NCI-H1417 treated with DMSO at 0.1 percent for 48 hours (cell line): ENCODE data around the gene GALNT16.

ENCODE experiments used
- DNase-seq: peaks from one replicate; lab custom pipeline; 2025; lab: John Stamatoyannopoulos, UW

The GALNT16 gene

DNA sequence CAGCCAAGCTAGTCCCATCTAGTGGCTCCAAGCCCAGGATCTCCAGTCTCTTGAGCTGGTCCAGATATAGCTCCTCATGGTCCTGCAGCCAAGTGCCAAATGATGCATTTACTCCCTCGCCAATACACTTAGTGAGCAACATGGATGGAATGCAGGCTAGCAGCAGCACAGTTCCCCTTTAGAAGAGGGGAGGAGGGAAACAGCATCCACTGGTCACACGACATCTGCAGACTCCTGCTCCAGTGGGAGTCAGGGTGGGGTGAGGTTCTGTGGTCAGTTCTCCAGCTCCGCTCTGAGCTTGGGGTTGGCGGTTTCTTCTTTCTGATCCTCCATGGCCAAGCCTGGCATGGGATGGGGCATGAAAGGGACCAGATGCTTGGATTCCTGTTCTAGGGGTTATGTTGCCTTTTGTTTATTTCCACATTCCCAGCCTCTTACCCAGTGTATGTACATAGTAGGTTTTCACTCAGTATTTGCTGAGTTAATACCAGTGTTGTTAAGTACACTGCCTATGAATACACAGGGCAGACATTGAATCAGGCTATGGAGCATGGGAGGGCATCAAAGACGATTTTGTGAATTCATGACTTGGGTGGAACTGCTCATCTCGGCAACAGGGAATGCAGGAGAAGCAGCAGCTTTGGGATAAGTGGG lies 57.3 kb downstream of the GALNT16 start:
- no peak for DNase-seq

DNA sequence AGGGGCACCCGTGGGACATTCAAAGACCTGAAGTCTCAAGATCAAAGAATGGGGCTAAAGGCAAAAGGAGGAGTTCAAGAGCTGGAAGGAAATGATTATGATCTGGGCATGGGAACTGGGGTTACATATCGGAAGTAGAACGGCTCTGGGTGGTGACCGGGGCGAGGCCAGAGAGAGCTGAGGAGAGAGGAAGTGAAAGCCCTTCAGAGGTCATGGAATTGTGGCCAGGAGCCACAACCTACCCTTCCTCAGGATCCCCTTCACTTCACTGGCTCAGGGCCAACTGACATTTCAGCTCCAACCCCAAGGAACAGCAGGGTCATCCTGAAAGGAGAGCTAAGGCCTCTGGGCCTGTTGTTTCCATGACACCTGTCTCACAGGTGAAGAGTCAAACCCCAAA lies 57.8 kb downstream of the GALNT16 start:
- no peak for DNase-seq

DNA sequence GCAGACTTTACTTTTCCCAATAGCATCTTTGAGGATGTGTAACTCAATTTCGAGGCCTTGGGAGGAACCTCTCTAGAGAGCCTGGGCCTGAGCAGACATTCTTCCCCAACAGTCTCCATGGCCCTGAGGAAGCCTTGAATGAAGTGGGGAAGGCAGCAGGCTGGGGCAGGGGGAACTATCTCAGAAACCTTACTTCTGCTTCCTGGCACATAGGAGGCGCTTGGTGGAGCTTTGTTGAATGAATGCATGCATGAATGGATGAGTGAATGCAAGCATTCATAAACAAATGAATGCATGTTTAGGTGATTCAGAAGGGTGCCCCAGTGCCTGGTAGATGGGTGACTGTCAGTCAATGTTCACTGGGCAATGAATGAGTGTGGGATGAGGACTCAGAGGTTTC lies 58.3 kb downstream of the GALNT16 start:
- no peak for DNase-seq

DNA sequence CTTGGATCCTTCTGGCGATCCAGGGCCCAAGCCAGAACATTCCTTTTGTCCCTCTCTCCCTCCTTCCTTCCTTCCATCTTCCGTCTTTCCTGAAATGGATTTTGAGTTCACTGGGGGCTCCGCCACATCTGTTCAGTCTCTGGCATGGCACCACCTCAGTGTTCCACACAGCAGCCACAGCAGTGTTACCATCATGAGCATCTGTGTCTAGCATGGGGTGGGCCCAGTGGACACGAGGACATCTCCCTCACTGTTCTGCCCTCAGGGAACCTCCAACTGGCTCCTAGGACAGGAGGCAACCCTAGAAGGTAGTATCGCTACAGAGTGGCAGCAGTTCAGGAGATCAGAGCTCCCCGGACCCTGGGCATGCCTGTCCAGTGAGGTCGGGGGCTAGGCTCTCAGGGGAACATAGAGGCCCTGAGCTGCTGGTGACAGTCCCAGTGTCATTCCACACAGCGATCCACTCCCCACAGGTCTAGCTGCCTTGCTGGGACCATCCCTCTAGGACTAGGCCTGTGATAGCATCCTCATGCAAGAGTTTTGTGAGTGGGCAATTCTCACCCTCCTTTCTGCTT lies 59.0 kb downstream of the GALNT16 start:
- no peak for DNase-seq

DNA sequence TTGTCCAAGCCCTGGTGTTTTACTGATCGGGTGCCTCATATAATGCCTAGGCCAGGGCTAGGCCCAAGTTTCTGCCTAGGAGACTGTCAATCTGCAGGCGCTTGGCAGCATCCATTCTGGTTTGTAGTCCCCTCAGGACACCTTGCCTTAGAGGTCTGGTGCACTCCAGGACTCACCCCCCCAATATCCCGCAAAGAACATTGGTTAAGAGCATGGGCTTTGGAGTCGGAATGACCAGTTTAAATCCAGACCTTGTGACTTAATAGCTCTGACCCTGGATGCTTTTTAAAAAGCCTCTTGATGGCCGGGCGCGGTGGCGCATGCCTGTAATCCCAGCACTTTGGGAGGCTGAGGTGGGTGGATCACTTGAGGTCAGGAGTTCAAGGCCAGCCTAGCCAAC lies 60.0 kb downstream of the GALNT16 start:
- DNase-seq = no peak

DNA sequence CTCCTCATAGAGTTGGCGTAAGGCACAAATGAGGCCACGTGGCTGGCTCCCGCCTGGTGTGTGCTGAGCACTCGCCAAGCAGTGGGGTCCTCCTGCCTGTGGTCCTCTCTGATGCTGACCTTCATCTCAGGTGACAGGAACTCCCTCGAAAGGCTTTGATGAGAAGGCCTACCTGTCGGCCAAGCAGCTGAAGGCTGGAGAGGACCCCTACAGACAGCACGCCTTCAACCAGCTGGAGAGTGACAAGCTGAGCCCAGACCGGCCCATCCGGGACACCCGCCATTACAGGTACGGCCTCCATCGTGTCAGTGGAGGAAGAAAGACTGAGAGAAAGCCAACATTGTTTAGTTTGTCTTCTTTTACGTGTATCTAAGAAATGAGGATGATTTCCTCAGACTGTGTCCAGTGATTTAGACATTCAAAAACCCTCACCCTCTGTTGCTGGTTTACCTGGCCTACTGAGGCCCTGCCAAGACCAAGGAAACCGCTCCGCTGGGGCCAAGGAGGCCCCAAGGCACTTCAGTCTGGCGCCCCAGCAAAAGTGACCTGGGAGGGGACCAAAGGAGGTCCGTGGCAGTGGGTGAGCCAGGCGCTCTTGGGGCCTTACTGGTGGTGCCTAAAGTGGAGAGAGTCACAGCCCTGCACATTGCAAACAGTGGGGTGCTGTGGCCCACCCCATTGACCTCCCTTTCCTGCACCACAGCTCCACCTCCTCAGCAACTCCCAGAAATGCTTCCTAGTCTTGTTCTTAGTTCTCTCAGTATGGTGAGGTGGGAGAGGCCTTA lies 60.8 kb downstream of the GALNT16 start:
- no peak for DNase-seq

DNA sequence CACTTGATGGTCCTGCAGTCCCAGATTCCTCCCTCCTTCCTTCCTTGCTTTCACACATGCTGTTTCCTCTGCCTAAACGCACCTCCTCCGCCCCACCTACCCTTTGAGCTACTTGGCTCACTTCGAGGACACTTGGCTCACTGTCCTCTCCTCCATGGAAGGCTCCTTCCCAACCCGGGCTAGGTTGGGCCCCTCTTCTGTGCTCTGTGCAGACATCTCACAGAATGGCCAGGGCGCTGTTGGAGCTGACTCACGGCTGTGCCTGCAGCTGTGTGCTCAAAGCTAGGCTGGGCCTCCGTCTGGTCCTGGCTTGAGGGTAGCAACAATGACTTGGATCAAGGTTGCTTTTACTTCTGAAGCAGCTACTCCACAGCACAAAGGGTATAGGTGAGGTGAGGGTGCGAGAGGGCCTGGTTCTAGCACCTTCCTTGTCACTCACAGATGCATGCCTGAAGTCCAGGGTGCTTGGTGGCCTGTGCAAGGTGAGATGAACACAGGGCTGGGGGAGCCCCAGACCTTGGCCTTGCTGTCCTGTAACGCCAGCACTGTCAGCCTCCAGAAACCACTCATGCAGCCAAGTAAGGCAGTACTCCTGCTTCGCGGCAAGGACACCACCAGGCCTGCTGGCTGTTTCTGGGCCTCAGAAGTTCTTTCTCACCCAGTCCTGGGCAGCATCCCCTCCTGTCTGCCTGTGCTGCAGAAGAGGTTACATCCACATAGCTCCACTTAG lies 61.8 kb downstream of the GALNT16 start:
- DNase-seq = no peak

DNA sequence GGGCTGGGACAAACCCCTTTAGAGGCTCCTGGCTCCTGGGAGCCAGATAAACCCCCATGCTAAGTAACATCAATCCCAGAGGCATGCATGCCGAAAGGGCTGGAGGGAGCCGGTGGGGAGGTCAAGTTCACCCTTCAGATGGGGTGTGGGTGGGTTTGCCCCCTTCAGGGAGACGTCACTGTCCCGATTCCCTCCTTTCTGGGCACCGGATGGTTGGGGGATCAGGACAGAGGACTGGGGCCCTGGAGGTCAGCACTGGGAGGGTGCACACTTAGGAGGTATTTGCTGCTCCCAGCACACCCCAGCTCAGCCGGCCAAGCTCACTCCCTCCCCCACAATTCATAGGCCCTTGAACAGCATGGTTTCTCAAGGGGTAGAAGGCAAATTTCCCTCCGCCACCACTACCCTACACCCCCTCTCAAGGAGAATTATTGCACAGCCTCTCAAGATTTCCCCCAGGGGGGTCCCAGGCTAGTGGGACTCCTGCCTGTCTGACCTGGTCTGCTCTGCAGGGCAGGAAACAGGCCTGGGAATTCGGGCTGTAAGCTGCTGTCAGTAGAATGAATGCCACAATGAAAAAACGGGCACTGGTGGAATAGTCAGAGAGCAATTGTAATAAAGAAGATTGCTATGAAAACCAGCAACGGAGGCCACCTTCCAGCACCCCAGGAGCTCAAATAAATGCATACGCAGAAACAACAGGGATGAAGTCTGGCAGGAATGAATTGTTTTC lies 63.5 kb downstream of the GALNT16 start:
- DNase-seq = no peak

DNA sequence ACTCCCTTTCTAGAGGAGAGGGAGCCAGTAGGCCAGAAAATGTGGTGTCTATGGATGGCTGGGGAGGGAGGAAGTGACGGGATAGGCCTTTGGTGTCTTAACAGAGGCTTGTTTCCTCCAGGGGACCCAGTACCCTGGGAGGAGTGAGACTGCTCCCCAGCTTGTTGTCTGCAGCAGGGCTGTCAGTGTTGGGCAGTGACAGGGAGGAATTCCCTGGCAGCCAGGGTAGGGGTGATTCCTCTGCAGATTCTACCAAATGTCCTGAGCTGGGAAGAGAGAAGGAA lies 64.0 kb downstream of the GALNT16 start:
- no peak for DNase-seq

DNA sequence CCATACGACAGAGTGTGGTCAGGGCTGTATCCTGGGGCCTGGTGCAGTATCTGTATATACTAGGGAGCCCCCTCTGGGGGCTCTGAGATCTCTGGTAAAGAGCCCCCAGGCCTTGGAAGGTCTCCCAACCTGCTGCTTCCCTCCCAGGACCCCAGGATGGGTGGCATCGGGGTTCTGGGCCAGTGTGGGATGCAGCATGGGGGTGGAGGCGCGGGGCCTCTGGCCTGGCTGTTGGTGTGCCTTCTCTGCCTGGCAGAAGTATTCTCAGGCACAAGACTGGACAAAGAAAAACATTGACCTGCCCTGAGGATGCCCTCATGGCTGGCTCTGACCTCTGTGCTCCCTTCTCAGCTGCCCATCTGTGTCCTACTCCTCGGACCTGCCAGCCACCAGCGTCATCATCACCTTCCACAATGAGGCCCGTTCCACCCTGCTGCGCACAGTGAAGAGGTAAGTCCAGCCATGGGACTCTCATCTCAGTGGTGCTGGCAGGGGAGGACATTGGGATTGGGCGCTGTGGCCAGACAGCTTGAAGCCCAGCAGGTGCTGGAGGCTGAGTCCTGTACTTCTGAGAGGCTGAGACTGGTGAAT lies 64.5 kb downstream of the GALNT16 start:
- no peak for DNase-seq

DNA sequence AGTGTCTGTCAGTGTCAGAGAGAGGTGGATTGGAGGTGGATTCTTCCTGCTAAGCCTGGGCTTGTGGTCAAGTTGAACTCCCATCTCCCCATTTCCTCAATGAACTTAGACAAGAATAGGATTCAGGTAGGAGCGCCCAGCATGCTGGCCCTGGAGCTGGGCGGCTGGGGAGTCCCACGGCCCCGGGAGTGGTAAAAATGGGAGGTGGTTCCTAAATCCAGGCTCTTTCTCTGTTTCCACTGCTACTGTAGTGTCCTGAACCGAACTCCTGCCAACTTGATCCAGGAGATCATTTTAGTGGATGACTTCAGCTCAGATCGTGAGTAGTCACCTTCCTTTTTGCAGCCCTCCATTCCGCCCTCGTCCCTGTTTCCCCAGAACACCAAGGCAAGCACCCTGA lies 65.1 kb downstream of the GALNT16 start:
- DNase-seq = no peak

DNA sequence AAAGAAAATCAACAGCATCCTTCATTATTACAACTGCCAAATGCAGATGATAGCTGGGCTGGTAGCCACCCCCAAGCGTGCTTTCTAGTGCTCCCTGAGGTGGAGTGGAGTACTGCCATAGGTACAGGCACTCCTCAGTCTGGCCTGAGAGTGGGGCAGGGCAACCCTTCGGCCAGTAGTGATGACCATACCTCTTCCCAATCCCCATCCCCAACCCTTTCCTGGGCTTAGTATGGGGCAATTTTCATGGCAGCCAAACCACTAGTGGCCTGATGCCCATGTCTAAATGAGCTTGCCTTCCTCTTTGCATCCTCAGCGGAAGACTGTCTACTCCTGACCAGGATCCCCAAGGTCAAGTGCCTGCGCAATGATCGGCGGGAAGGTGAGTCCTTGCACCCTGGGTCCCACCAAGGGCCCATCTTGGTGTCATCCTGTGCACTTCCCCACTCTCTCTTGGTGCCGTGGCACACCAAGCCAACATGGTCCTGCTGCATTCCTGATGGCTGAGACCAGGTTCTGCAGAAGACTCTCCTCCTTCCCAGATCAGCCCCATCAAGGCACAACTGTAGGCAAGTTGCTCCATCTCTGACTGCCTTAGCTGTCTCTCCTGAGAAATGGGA lies 65.8 kb downstream of the GALNT16 start:
- DNase-seq = no peak

DNA sequence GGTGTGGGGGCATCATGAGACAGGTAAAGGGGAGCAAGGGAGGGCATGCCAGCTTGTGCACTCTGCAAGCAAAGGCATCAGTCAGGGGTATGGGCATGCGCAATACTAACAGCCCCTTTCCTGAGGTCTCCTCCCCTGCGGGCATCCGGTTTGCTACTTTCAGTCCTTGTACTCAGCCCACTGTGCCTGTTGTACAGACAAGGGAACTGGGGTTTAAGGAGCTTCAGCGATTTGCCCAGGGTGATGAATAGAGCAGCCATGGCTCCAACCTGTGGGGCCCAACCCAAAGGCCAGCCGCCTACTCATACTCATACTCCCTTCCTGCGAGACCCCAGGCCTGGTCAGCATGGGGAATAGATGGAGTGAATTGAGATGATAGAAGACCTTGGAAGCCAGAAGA lies 66.7 kb downstream of the GALNT16 start:
- DNase-seq = no peak

DNA sequence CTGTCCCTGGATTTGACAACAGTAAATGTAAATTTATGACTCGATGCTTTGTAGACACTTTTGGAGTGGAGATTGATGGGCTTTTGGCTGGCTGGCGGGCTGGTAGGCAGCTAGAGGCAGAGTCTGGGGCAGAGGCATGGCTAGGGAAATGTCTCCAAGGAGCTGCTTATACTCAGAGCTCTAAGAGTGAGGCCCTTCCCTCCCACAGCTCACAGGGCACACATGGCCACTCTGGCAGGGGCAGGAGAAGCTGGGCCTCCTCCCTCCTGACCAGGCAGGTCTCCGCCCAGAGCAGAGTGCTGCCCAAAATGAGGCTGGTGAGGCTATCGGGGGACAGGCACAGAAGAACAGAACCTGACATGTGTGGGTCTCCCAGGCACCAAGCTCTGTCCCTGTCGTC lies 67.5 kb downstream of the GALNT16 start:
- DNase-seq = no peak

DNA sequence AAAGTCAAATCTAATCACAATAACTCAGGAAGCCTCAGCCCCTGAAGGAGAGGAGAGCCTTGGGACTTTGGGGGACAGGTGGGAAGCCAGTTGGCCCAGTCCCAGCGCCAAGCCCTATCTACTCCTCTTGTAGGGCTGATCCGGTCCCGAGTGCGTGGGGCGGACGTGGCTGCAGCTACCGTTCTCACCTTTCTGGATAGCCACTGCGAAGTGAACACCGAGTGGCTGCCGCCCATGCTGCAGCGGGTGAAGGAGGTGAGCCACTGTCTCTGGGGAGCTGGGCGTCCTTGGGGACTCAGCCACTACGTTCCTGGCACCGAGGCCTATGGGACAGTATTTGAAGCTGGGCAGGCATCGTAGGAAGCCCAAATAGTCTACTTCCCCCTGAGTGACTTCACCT lies 68.4 kb downstream of the GALNT16 start:
- no peak for DNase-seq

DNA sequence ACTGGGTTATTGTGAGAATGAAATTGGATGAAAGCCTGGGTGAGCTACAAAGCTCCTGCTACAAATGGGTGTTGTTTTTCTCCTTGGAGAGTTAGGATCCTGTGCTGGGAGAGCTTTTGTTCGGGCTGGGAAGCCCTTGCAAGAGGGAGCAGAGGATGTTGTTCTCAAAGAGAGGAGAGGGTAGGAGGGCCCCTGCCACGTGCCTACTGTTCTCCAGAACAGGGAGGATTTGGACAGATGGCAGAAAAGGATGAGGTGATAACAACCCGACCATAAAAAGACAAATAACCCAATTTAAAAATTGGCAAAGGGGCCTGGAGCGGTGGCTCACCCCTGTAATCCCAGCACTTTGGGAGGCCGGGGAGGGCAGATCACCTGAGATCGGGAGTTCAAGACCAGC lies 68.8 kb downstream of the GALNT16 start:
- DNase-seq = no peak

DNA sequence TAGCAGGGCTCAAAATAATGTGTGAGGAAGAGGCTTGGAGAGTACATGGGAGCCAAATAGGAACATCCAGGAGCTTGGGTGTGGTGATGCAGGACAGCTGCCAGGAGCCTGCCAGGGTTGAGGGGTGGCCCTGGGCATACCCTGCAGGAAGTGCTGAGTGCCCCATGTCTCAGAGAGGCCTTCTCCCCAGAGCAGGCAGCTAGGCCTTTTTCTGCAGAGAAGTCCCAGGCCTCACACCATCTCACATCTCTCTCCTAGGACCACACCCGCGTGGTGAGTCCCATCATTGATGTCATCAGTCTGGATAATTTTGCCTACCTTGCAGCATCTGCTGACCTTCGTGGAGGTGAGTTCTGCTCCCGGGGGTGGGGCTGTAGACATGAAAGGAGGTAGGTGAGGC lies 71.2 kb downstream of the GALNT16 start:
- DNase-seq = no peak

DNA sequence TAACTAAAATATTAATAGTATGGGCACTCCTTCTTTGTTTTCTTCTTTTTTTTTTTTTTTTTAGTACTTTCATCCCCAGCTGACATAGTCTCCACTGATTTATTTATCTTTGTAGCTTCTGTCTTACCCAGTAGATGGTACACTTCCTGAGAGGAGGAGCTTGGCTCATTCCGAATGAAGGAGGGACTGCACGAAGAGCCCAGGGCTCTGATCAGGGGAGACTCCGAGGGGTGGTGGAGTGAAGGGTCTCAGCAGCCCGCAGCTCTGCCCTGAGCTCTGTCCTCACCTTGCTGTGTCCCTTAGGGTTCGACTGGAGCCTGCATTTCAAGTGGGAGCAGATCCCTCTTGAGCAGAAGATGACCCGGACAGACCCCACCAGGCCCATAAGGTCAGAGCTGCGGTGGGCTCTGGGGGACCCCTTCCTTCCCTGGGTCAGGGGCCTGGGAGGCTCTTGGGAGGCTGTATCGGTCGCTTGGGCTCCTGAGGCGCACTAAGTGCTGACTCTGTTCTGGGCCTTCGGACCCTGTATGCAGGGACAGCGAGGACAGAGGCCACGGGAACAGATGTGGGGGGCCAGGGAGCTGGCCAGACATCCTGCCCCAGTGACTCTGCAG lies 72.9 kb downstream of the GALNT16 start:
- DNase-seq = no peak

DNA sequence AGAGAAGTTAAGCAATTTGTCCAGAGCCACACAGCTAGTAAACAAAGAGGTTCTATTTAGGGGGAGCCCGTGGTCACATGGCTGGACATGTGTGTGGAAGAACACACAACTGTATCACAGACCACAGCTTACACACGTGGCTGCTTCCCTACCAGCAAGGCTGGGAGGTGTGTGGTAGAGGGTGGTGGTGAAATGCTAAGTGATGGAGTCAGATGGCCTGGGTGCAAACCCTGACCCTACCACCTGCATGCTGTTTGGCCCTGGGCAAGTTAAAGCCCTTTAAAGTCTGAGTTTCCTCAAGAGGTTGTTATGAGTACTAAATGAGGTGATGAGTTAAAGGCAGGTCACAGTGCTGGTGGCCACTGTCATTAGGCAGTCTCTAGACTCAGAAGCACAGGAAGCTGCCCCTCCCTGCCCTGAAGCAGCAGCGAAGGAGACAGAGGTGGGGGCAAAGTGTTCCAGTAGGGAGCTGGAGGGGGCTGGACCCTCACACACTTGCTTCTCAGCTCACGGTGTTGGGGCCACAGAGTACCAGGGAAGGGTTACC lies 73.9 kb downstream of the GALNT16 start:
- DNase-seq = no peak

DNA sequence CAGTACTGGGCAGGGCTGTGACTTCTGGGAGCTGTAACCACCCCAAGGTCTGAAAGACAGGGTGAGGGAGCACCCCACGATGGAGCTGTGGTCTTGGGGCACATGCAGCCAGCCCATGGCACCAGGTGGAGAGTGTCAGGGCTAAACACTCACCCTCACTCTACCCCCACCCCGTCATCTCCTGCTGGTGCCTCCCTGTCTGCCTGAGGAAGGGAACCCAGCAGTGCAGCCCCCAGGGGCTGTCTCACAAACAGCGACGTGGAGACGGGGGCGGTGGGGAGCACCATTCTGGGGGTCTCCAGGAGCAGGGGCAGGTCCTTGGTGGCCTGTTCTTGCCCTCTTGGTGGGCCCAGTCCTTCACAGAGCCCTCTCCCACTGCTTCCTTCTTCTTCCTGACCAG lies 74.6 kb downstream of the GALNT16 start:
- DNase-seq = no peak

DNA sequence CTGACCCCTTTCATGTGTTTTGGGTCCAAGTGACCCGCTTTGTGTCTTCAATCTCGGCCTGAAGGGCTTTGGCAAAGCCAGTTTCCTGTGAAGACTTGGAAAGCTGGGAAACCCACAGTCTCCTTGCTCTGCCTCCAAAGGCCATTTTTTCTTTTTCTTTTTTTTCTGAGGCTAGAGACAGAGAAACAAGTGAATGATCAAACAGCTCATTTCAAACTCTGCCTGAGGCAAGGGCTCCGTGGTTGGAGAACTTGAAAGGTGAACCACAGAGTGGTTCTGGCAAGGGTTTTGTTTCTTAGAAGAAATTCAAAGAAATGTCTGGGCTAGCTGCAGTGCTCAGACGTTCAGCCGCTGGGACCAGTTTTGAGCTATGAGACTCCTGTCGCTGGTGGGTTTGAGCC lies 75.4 kb downstream of the GALNT16 start:
- DNase-seq = no peak
